ENCODE data around the gene TBC1D9. TPM values are rescaled to one million over a fixed set of nuclear protein-coding genes. Genes with fewer than 3 reads are reported as not detected.

Gene TBC1D9
- total and polyA plus RNA-seq, 2 donors (not counting 1 experiment from before 2014, with no cell fraction given): 48.9 to 235 TPM

GRCh38 chr4:140648716-140649308 lies 107.4 kb downstream of the TBC1D9 start:
- H3K4me3 ChIP-seq (ENCODE audit: control extremely low read depth in 1 of 5, extremely low read depth in 1 of 5, insufficient read depth in 1 of 5, low read depth in 2 of 5, low read length in 4 of 5): no peak overlapping the region
- H3K79me2 ChIP-seq (ENCODE audit: control insufficient read depth, insufficient read depth, low read length): no peaks in the 10 kb centered on the region
- TF ChIP-seq EZH2 (IDR thresholded peaks at IDR 0.05; ENCODE audit: borderline replicate concordance, insufficient read depth, low read depth, low read length, poor library complexity, severe bottlenecking) (no peak), CTCF (IDR thresholded peaks at IDR 0.05) (no peak)
- H3K27ac ChIP-seq (ENCODE audit: low read length in 2 of 2): no peak overlapping the region
- Mint-ChIP-seq H3K4me3 (no peak overlapping the region), H3K4me1 (no peaks in the 10 kb centered on the region), H3K27me3 (no peaks in the 10 kb centered on the region), H3K9me3 (ENCODE audit: insufficient read depth) (no peaks in the 10 kb centered on the region), H3K27ac (peak overlapping the region; percentile 21)
- DNase-seq (no peak), ATAC-seq (ENCODE audit: low read depth) (no peak)
- POLR2A ChIA-PET: no interaction called here
- no CpG with 5 or more reads among the region's 2 CpGs for WGBS (ENCODE audit: insufficient coverage)
- no peak overlapping the region for H3K9ac ChIP-seq (ENCODE audit: low read length)
- peaks cover 4% of the 10 kb centered on the region for H4K20me1 ChIP-seq (ENCODE audit: control insufficient read depth, insufficient read depth, low read length, poor library complexity, severe bottlenecking)
- no peaks in the 10 kb centered on the region for H3K9me3 ChIP-seq (ENCODE audit: control extremely low read depth in 1 of 3, control insufficient read depth in 2 of 3, insufficient read depth in 1 of 3, low read length in 2 of 3)
- H3K4me1 ChIP-seq (ENCODE audit: control insufficient read depth in 2 of 2, insufficient read depth in 2 of 2, low read length in 2 of 2): no peaks in the 10 kb centered on the region
- no peak overlapping the region for H2AFZ ChIP-seq (ENCODE audit: insufficient read depth, low read depth, low read length, poor library complexity, severe bottlenecking)
- no peaks in the 10 kb centered on the region for H3K27me3 ChIP-seq (replicated peaks in 1 of 4; ENCODE audit: control extremely low read depth in 1 of 4, control insufficient read depth in 3 of 4, insufficient read depth in 4 of 4, low read length in 3 of 4)
- H3K36me3 ChIP-seq (replicated peaks in 1 of 2; ENCODE audit: control extremely low read depth in 1 of 2, control insufficient read depth in 1 of 2, extremely low read depth in 1 of 2, insufficient read depth in 2 of 2, low read length in 1 of 2): peaks cover 5 to 92% of the 10 kb centered on the region in 2 experiments
- CTCF ChIA-PET: interaction anchor here (0.8 to 0.9 kb wide), 3 partner anchors 108 to 637 kb away, joined by 3 to 6 read pairs (median 3); no protein-coding TSS in a partner anchor
- intact Hi-C loops (cut with micrococcal nuclease): no loop called here
- no peak overlapping the region for H3K4me2 ChIP-seq (replicated peaks; ENCODE audit: low read depth, low read length, poor library complexity, severe bottlenecking)

- intact Hi-C loops (cut with micrococcal nuclease): no loop called here
- H3K9me3 Mint-ChIP-seq (ENCODE audit: insufficient read depth): no peaks in the 10 kb centered on the region
- 92% methylated on average over 8 of the region's 9 CpGs for WGBS (ENCODE audit: insufficient coverage)
- Histone ChIP-seq H2AFZ (ENCODE audit: insufficient read depth, low read depth, low read length, poor library complexity, severe bottlenecking) (no peak overlapping the region), H3K36me3 (replicated peaks in 1 of 2; ENCODE audit: control extremely low read depth in 1 of 2, control insufficient read depth in 1 of 2, extremely low read depth in 1 of 2, insufficient read depth in 2 of 2, low read length in 1 of 2) (peaks cover 4 to 82% of the 10 kb centered on the region in 2 experiments), H3K4me2 (replicated peaks; ENCODE audit: low read depth, low read length, poor library complexity, severe bottlenecking) (no peak overlapping the region), H3K27me3 (replicated peaks in 1 of 4; ENCODE audit: control extremely low read depth in 1 of 4, control insufficient read depth in 3 of 4, insufficient read depth in 4 of 4, low read length in 3 of 4) (no peaks in the 10 kb centered on the region), H3K9me3 (ENCODE audit: control extremely low read depth in 1 of 3, control insufficient read depth in 2 of 3, insufficient read depth in 1 of 3, low read length in 2 of 3) (no peaks in the 10 kb centered on the region), H4K20me1 (ENCODE audit: control insufficient read depth, insufficient read depth, low read length, poor library complexity, severe bottlenecking) (no peaks in the 10 kb centered on the region), H3K4me3 (ENCODE audit: control extremely low read depth in 1 of 5, extremely low read depth in 1 of 5, insufficient read depth in 1 of 5, low read depth in 2 of 5, low read length in 4 of 5) (no peak overlapping the region), H3K27ac (ENCODE audit: low read length in 2 of 2) (no peak overlapping the region), H3K4me1 (ENCODE audit: control insufficient read depth in 2 of 2, insufficient read depth in 2 of 2, low read length in 2 of 2) (no peaks in the 10 kb centered on the region), H3K9ac (ENCODE audit: low read length) (no peak overlapping the region), H3K79me2 (ENCODE audit: control insufficient read depth, insufficient read depth, low read length) (no peaks in the 10 kb centered on the region)
- ATAC-seq (ENCODE audit: low read depth) (no peak), DNase-seq (no peak)
- ChIA-PET POLR2A (no interaction called here), CTCF (no interaction called here)
- H3K4me3 Mint-ChIP-seq: no peak overlapping the region
- H3K27ac Mint-ChIP-seq: peak overlapping the region; percentile 34
- TF ChIP-seq EZH2 (IDR thresholded peaks at IDR 0.05; ENCODE audit: borderline replicate concordance, insufficient read depth, low read depth, low read length, poor library complexity, severe bottlenecking) (no peak), CTCF (IDR thresholded peaks at IDR 0.05) (no peak)
- no peaks in the 10 kb centered on the region for H3K27me3 Mint-ChIP-seq
- no peaks in the 10 kb centered on the region for H3K4me1 Mint-ChIP-seq
These were observed 110.4 kb downstream of the TBC1D9 start for GRCh38 chr4:140645614-140646412.

Data from B cell (primary cell).